ENCODE measurements around the gene DISP3.

GRCh38 chr1:11505591-11506538 is 26.9 kb downstream of the DISP3 start:
- TF ChIP-seq POLR2AphosphoS2 (IDR thresholded peaks at IDR 0.05; ENCODE audit: low read length) = no peak
- no peak for TF ChIP-seq POLR2B (IDR thresholded peaks at IDR 0.05; ENCODE audit: low read depth, partially characterized antibody)
- TF ChIP-seq ZC3H11A (IDR thresholded peaks at IDR 0.05; ENCODE audit: low read depth, low read length) = no peak
- TF ChIP-seq ZBTB17 (CRISPR knock-in tag; IDR thresholded peaks at IDR 0.05) = no peak
- no peak for TF ChIP-seq SNIP1 (IDR thresholded peaks at IDR 0.05; ENCODE audit: low read depth)
- TF ChIP-seq MYC (IDR thresholded peaks at IDR 0.05; ENCODE audit: low read depth, low read length) = no peak
- TF ChIP-seq MYC (CRISPR knock-in tag; IDR thresholded peaks at IDR 0.05; ENCODE audit: borderline replicate concordance, low read depth) = no peak
- no peak for TF ChIP-seq ELK1 (CRISPR knock-in tag; IDR thresholded peaks at IDR 0.05)
- TF ChIP-seq MAFK (IDR thresholded peaks at IDR 0.05; ENCODE audit: low read length) = no peak
- TF ChIP-seq TCF7L2 (IDR thresholded peaks at IDR 0.05; ENCODE audit: low read depth, low read length) = no peak
- TF ChIP-seq ZNF143 (CRISPR knock-in tag; IDR thresholded peaks at IDR 0.05) = no peak
- TF ChIP-seq EZH2 (IDR thresholded peaks at IDR 0.05; ENCODE audit: borderline replicate concordance, low read depth, low read length) = no peak
- no peak for TF ChIP-seq GTF2F1 (IDR thresholded peaks at IDR 0.05; ENCODE audit: low read depth, low read length)
- TF ChIP-seq USF2 (CRISPR knock-in tag; IDR thresholded peaks at IDR 0.05) = no peak
- no peak for TF ChIP-seq FOXK2 (conservative IDR thresholded peaks at IDR 0.05 in 1 of 2, IDR thresholded peaks at IDR 0.05 in 1 of 2; ENCODE audit: low read depth in 2 of 2)
